DMS114 treated with DMSO at 0.1 percent for 48 hours (cell line): ENCODE measurements around the gene DET1.
"Not testable (repeated sequence)": the region's sequence is repeated elsewhere in the genome, so short reads cannot be mapped to it uniquely, and the experiment has no call there.

ENCODE experiments used
- DNase-seq: peaks from one replicate; lab custom pipeline; 2025; ENCODE audit not compliant: unreplicated experiment; lab: John Stamatoyannopoulos, UW

DET1 gene

DNA sequence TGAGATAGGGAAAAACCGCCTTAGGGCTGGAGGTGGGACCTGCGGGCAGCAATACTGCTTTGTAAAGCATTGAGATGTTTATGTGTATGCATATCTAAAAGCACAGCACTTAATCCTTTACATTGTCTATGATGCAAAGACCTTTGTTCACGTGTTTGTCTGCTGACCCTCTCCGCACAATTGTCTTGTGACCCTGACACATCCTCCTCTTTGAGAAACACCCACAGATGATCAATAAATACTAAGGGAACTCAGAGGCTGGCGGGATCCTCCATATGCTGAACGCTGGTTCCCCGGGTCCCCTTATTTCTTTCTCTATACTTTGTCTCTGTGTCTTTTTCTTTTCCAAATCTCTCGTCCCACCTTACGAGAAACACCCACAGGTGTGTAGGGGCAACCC, 5.4 kb downstream of the DET1 start:
- DNase-seq = not testable (repeated sequence)

DNA sequence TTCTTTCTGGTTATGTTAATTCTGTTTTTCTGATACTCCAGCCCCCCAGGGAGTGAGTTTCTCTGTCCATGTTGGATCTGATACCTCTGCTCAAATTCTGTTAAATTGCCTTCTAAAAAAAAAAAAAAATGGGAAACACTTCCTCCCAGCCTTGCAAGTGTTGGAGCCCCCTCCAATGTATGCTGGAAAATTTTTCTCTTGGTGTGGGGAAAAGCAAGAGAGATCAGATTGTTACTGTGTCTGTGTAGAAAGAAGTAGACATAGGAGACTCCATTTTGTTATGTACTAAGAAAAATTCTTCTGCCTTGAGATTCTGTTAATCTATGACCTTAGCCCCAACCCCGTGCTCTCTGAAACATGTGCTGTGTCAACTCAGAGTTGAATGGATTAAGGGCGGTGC, 6.1 kb downstream of the DET1 start:
- not testable (repeated sequence) for DNase-seq

DNA sequence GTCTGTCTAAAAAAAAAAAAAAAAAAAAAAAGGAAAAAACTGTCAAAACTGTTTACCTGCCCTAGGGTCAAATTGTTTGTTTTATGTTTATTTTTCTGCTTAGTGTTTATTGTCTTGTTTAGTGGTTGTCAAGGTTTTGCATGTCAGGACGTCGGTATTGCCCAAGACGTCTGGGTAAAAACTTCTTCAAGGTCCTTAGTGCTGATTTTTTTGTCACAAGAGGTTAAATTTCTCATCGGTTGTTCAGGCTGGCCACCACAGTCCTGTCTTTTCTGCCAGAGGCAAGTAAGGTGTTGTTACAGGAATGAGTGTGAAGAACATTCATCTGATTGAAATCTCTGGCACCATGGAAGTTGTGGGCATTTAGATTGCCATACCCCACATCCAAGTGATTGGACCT, 7.0 kb downstream of the DET1 start:
- DNase-seq = no peak

DNA sequence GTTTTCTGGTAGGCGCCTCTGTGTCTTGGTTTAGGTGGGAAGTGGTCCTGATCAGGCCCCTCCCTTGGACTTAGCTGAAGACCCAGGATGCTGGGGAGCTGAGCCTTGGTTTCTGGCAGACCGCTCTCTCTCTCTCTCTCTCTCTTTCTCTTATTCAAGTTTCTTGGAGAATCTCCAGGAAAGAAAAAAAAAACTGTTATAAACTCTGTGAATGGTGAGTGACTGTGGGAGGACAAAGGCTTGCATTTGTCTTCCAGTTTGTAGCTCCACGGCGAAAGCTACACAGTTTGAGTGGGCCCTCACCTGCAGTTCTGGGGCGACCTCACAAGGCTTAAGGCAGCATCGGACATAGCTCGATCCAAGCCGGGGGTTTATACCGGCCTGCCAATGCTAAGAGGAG, 7.5 kb downstream of the DET1 start:
- DNase-seq = no peak

DNA sequence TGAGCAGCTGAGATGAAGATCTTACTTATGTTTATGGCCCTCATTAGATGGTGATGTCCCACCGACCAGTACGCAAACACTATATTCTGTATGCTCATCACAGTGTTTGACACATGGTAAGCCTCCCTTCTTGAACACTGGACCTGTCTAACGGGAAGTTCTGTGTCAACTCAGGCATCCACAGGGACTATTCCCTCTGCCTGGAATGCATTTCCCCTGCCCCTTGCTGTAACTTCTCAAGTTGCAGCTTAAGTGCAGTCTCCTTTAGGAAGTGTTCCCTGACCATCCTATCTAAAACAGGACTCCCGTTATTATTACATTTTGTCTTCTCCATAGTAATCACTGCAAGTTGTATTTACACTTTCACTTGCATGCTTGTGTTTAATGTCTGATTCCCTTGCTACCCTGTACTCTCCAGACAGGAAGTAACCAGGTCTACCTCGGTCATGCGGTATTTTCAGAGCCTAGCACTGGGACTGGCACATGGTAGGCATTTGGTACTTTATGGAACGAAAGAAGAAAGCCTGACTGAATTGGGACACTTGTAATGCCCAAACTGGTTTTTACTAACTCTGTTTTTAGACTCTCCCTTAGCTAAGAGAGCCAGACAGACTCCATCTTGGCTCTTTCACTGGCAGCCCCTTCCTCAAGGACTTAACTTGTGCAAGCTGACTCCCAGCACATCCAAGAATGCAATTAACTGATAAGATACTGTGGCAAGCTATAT, 8.7 kb downstream of the DET1 start:
- DNase-seq = no peak

DNA sequence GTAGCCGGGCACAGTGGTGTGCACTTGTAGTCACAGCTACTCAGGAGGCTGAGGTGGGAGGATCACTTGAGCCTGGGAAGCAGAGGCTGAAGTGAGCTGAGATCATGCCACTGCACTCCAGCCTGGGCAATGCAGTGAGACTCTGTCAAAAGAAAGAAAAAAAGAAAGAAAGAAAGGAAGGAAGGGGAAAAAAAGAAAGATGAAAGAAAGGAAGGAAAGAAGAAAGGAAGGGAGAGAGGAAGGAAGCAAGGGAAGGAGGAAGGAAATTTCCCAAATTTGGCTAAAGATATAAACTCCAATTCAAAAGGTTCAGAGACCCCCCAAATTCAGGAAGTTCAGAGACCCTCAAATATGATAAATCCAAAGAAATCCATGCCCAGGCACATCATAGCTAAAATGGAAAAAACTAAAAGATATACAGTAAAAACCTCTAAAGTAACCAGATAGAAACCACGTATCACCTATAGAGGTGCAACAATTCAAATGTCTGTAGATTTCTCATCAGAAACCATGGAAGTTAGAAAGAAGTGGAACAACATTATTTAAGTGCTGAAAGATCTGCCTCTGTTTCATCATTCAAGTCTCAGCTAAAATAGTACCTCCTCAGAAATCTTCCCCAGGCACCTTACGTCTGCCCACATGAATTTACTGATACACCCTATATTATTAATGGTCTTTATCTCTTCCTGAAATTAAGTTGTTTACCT, 10.7 kb downstream of the DET1 start:
- DNase-seq = no peak

DNA sequence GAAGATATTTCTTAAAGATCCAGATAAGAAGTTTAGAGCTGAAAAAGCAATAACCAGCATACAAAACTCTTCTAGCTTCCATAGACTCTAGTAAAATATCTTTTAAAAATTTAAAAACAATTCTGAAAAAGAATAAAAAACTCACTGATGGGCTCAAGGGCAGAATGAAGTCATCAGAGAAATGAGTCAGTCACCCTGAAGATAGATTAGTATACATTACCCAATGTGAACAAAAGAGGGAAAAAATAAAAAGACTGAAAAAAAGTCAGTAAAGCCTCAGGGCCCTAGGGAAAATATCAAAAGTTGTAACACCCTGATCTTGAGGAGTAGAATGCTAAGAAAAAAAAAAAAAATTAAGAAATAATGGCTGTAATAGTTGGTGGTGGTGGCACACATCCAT, 11.4 kb downstream of the DET1 start:
- DNase-seq = no peak

DNA sequence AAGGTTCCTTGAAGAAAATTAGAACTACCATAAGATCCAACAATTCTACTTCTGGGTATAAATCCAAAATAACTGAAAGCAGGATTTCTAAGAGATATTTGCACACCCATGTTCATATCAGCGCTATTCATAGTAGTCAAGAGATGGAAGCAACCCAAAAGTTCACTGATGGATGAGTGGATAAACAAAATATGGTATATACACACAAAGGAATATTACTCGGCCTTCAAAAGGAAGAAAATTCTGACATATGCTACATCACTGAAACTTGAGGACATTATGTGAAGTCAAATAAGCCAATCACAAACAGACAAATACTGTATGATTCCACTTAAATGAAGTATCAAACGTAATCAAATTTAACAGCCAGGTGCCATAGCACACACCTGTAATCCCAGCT, 13.1 kb downstream of the DET1 start:
- no peak for DNase-seq

DNA sequence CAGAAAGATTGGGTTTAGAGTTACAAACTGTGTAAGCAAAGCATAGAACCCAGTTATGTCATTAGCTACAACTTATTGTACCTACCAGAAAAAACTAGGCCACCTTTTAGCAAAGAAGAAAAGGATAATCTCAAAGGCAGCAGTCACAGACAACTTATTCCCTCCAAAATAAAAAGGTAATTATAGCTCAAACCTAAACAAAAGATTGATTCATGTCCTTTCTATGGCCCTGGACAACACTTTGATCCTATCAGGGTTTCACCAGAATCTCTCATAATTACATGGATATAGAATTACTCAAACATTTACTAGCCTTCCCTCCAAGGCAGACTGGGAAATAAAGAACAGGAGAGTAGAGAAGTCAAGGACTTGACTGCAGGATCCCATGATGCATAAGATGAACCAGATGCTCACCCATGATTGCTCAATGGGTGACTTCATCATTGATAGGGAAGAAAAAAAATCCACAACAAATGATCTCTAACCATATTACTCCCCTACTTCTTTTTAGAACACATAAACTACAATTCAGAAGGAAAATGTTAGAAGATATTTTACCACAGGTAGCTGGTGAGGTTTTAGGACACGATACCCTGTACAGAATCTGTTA, 17.4 kb downstream of the DET1 start:
- DNase-seq = no peak

DNA sequence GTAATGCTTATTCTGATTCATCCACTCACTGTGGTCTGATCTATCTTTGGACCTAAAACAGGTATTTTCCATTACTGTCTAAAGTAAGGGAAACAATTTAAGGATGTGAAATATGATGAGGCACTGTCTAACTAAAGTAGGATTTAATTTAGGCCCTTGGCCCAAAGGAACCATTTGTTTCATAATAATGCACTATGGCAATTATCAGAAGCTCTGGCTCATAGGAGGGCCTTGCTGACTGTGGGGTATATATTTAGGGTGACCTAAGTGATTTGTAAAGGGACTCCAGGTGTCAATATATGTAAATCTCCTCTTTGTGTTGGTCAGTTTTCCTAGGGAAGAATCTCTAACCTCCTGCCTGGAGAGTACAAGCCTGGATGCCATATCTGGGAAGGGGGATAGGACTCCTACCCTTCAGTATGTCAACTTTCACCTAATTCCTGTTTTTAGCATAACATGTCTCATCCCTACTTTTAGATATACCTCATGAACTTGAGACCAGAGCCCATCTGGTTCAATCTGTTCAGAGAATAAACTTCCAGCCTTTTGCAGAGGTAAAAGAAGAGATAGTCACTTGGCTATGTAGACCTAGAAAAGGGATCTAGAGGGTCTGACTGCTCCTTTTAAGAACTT, 20.1 kb downstream of the DET1 start:
- no peak for DNase-seq

DNA sequence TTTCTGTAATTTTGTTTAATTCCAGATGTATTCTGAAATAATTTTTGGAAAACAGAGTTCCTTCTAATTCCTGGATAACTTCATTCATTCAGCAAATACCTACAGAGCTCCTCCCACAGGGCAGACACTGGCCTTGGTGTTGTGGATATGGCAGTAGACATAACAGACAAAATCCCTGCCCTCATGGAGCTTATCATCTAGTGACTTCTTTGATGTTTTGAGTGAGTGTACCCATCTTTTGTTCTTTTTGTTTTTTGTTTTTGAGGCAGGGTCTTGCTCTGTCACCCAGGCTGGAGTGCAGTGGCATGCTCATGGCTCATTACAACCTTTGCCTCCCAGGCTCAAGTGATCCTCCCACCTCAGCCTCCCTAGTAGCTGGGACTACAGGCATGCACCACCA, 21.1 kb downstream of the DET1 start:
- no peak for DNase-seq

DNA sequence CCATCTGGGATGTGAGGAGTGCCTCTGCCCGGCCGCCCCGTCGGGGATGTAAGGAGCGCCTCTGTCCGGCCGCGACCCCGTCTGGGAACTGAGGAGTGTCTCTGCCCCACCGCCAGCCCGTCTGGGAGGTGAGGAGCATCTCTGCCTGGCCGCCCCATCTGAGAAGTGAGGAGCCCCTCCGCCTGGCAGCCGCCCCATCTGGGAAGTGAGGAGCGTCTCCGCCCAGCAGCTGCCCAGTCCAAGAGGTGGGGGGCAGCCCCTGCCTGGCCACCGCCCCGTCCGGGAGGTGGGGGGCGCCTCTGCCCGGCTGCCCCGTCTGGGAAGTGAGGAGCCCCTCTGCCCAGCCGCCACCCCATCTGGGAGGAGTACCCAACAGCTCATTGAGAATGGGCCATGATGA, 22.4 kb downstream of the DET1 start:
- DNase-seq = not testable (repeated sequence)

DNA sequence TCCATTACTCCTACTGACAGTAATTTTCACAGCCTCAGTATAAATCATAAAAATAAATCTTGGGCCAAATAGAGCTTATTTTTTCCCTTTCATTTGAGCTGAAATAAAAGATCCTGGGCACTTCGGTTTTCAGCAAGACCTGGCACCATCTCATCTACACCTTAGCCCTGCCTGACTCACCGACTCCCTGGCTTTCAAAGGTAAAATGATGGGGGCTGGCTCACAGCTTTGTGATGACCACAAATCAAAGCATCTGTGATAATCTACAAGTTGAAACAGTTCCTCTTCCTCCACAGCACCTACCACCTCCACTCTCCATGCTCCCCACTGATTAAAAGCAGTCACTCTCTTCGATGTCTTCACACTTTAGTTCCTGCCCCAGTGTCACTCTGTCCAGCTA, 27.6 kb downstream of the DET1 start:
- DNase-seq = no peak

DNA sequence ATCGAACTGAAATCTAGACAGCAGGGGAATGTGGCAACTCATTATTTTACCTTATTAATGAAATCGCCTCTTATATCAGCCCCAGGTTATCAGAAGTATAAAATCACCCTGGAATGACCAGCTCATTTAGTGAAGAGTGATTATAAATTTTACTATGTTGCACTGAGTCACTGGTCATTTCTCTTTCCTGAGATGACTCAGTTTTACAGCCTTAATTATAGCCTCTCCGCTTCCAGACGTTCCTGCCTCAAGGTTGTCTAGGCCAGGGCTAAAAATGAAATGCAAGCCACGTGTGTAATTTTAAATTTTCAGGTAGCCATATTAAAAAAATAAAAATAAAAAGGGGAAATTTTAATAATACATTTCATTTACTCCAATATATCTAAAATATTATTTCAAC, 33.3 kb downstream of the DET1 start:
- no peak for DNase-seq

DNA sequence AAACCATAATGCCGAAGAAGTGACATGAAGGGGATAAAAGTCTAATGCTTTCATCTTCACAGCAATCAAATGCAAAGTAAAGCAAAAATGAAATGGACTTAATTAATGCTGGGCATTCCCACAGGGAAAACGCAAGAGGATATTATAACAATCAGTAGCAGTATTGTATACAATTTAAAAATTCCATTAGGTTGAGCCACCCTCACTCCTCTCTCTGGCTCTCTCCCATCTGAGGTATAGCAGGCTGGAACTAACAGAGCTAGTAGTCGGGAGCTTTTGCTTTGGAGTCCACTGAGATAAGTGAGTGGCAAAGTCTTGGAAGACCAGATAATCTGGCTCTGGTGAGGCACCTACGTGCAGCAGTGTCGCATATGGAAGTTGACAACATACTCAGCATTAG, 33.9 kb downstream of the DET1 start:
- DNase-seq = no peak

DNA sequence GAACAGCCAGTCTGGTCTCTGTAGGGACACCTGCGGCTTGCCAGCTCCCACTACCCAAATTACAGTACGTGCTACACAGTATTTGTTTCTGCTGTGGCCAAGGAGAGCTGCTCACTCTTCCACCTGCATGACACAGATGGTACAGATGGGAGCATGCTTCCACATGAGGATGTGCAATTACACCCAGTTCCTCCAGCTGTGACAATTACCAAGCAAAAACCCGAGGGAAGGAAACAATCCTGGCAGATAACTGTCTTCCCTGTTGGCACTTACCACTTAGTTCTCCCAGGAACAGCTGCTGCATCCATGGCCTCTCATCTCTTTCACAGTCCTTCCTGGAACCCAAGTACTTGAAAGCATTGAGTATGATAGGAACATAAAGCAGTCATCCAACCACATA, 34.4 kb downstream of the DET1 start:
- no peak for DNase-seq

DNA sequence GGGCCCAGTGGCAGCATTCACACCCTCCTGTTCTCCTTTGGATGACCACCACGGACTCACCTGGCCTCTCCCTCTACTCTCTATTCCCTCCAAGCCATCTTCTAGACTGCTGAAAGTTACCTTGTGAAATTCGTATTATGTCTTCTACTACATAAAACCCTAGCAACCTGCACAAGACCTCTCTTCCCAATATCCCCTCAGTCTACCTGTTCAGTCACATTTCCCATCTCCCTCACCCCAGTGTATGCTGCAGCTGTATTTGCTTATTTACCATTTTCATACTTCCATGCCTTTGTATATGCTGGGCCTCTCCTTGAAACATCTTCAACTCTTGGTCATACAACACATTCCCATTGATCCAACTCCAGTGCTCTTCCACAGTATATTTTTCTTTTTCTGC, 35.3 kb downstream of the DET1 start:
- DNase-seq = no peak

DNA sequence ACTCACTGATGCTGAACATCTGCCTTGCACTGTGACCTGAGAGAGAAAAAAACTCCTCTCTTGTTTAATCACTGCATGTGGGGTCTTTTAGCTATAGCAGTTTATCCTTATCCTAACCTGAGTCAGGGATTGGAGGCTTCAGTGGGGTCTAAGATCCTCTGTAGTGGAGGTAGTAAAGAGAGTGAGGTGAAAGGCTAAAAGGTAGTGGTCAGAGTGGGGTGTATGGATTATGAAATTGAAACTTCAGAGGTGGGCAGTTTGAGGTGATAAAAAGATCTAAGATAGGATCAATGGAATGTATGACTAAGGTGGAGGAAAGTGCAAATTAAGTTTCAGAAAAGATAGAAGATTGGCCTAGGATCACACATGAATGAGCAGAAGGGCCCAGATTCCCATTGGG, 36.5 kb downstream of the DET1 start:
- DNase-seq = no peak

DNA sequence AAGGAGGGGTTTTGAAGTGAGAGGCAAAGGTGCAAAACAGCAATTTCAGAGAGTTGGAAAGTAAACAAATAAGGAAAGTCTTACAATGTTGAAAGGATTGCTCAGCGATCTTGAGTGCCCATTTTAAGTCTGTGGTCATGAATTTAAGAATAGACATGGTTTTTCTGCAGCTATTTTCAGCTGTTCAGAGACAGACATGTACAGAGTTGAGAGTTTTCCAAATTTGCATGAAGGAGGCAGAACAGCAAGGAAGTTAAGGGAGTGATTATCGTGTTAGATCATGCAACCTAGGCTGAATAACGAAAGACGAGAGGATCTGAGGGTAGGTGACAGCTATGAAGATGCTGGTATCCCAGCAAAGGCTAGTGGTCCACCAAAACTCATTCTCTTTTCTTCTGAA, 37.2 kb downstream of the DET1 start:
- no peak for DNase-seq

DNA sequence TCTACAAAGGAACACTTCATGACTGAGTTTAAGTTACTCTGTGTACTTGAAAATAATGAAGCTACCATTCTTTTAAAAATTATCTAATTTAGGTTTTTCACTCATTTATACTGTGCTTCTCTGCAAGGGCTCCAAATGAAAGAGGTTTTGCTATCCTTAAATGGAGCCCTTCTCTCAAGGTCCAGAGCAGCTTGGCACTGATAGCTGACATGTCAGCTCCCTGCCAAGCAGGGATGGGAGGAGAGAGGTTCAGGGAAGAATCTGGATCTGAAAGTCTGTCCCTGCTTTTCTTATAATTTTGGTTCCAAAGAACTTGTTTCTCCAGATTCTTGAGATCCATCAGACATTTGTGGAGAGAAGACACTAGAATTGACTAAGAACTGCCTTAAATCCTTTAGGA, 39.9 kb downstream of the DET1 start:
- DNase-seq = no peak

DNA sequence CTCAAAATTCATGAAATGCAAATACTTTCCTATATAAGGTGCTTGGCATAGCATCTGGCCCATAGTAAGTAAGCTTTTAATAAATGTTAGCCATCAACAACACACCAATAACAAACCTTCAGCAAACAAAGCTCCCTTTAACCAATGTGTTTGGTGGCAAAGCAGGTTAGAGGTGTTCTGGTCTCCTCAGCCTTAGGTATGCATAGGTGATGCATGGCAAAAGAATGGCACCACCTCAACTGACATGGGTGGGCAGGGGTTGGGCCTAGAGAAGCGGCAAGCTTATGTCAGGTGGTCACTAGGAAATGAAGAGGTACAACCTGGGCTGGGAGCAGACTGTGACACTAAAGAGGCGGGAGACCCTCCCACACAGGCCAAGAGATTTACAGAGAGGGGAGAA, 40.8 kb downstream of the DET1 start:
- DNase-seq = no peak

DNA sequence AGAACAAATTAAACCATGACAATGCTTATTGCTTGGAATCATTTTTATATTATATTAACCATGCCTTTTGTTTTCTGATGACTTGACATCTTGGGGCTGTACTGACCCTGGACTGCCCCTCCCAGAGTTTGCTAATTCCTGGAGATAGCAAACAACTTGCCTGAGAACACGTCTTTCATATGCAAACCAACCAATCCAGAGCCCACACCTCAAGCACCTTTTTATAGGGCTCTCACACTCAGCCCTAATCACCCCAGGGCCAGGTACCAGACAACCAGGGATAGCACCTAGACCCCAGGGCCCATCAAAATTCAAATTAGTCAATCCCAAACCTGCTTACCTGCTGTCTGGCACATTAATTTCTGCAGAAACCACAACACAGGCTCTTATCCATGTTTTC, 42.0 kb downstream of the DET1 start:
- DNase-seq = no peak
